Measurements from ENCODE around the gene OSCP1.

GRCh38 chr1:36386265-36387140, 63.7 kb downstream of the OSCP1 start:
- TF ChIP-seq POLR2A (IDR thresholded peaks at IDR 0.05) (peak in 1 of 2 donors; percentile 88), CTCF (IDR thresholded peaks at IDR 0.05) (no peak)

Measured in thyroid gland (tissue), 4 donors.